GM12892 (cell line): ENCODE results near the gene PHOX2A.

Source experiments
- POLR2A ChIP-seq: IDR thresholded peaks from 2 replicates; pipeline ENCODE4 v1.6.1; 2011; ENCODE audit warnings: low read depth, low read length, control low read depth
- POLR2AphosphoS5 ChIP-seq: IDR thresholded peaks from 2 replicates; pipeline ENCODE4 v1.6.1; 2011; ENCODE audit warnings: low read depth, low read length, control low read depth
- TAF1 ChIP-seq: IDR thresholded peaks from 2 replicates; pipeline ENCODE4 v1.6.1; 2011; ENCODE audit warnings: low read depth, mild to moderate bottlenecking, control low read depth, low read length, borderline replicate concordance

DNA sequence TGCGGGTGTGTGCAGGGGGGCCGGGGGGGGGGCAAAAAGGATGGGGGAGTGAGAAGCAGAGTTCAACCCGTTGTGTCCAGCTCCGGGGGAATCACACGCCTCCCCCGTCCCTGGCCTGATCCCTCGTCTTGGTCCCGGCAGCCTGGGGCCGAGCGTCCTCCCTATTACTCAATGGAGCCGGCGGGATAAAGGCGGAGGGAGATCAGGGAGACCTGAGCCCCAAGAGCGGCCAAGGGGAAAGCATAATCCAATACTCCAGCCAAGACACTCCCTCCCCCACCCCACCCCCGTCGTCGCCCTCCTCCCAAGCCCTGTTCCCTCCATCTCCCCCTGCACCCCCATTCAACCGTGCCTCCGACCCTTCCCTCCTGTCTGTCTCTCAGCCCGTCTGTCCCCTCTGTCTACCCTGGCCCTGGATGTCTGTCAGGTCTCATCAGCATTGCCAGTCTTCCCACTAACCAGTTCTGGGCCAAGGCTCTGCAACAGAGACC is 2.6 kb downstream of the PHOX2A start:
- TF ChIP-seq POLR2A = no peak
- TF ChIP-seq TAF1 = no peak
- TF ChIP-seq POLR2AphosphoS5 = no peak
